22Rv1 (cell line): ENCODE measurements around the gene SDK2.

Source experiments
- ZFX ChIP-seq: fragments of 450-650 bp; IDR thresholded peaks from 2 replicates; pipeline ENCODE4 v1.6.1; 2017; ENCODE audit warnings: antibody characterized with exemption, borderline replicate concordance
- TF ChIP-seq, protein P1 (sequence below): fragments of 450-650 bp; IDR thresholded peaks from 2 replicates; pipeline ENCODE4 v1.5.1; 2017; ENCODE audit warnings: mild to moderate bottlenecking

GRCh38 chr17:73459980-73460379 lies 184.3 kb downstream of the SDK2 start:
- TF ChIP-seq, protein P1, sequence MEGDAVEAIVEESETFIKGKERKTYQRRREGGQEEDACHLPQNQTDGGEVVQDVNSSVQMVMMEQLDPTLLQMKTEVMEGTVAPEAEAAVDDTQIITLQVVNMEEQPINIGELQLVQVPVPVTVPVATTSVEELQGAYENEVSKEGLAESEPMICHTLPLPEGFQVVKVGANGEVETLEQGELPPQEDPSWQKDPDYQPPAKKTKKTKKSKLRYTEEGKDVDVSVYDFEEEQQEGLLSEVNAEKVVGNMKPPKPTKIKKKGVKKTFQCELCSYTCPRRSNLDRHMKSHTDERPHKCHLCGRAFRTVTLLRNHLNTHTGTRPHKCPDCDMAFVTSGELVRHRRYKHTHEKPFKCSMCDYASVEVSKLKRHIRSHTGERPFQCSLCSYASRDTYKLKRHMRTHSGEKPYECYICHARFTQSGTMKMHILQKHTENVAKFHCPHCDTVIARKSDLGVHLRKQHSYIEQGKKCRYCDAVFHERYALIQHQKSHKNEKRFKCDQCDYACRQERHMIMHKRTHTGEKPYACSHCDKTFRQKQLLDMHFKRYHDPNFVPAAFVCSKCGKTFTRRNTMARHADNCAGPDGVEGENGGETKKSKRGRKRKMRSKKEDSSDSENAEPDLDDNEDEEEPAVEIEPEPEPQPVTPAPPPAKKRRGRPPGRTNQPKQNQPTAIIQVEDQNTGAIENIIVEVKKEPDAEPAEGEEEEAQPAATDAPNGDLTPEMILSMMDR, result no peak
- no peak for TF ChIP-seq ZFX
